ENCODE measurements around the gene ZKSCAN5. TPM values are rescaled to one million over a fixed set of nuclear protein-coding genes. Genes with fewer than 3 reads are reported as not detected.
"Not testable (repeated sequence)": the region's sequence is repeated elsewhere in the genome, so short reads cannot be mapped to it uniquely, and the experiment has no call there.

Gene ZKSCAN5
- total RNA-seq, 2 donors from 2014 or later: 11.5 to 13.3 TPM

GRCh38 chr7:99505324-99505662, 831 bp downstream of the ZKSCAN5 start:
- peaks cover 21 to 23% of the 10 kb centered on the region in 2 donors for H3K4me1 Mint-ChIP-seq (ENCODE audit: low read depth in 2 of 2)
- no peak for ATAC-seq
- no peak for DNase-seq (ENCODE audit: low spot score)
- H3K4me3 Mint-ChIP-seq: peak overlapping the region; percentile 91
- H3K27ac Mint-ChIP-seq: peak overlapping the region; percentile 84 to 94
- H3K9me3 Mint-ChIP-seq: no peaks in the 10 kb centered on the region
- no peaks in the 10 kb centered on the region for H3K27me3 Mint-ChIP-seq
- no peaks in the 10 kb centered on the region for H3K36me3 Mint-ChIP-seq

DNA sequence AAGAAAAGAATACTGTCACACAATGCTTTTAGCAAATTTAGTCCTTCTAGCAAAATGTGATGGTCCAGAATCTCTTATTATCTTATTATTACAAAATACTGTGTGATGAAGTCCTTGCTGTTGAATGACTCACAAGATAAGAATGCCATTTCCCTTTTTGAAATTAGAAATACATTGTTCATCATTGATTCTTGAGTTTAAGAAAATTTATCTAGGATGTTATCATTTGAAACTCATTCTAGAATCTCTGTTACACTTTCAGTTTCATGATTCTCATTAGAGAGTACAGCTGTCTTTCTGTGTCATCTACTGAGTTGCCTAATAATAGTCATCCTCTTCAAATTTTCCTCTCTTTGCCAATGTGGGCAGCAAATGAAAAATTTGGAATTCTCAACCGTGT, 9.6 kb downstream of the ZKSCAN5 start:
- H3K27ac Mint-ChIP-seq: peak overlapping the region; percentile 31
- H3K4me3 Mint-ChIP-seq: no peak overlapping the region
- ATAC-seq: no peak
- no peaks in the 10 kb centered on the region for H3K27me3 Mint-ChIP-seq
- H3K4me1 Mint-ChIP-seq (ENCODE audit: low read depth in 2 of 2): peaks cover 9 to 13% of the 10 kb centered on the region in 2 donors
- peaks cover 14% of the 10 kb centered on the region for H3K36me3 Mint-ChIP-seq
- no peaks in the 10 kb centered on the region for H3K9me3 Mint-ChIP-seq
- DNase-seq (ENCODE audit: low spot score): no peak

- no peak overlapping the region for H3K27ac Mint-ChIP-seq
- no peak overlapping the region for H3K4me3 Mint-ChIP-seq
- ATAC-seq (no peak), DNase-seq (ENCODE audit: low spot score) (no peak)
- H3K4me1 Mint-ChIP-seq (ENCODE audit: low read depth in 2 of 2): peaks cover 0 to 5% of the 10 kb centered on the region in 2 donors
- peaks cover 16% of the 10 kb centered on the region for H3K36me3 Mint-ChIP-seq
- H3K9me3 Mint-ChIP-seq: no peaks in the 10 kb centered on the region
- H3K27me3 Mint-ChIP-seq: no peaks in the 10 kb centered on the region
Observed at GRCh38 chr7:99521399-99521798, 16.9 kb downstream of the ZKSCAN5 start.

GRCh38 chr7:99525713-99526440, 21.4 kb downstream of the ZKSCAN5 start:
- Mint-ChIP-seq H3K9me3 (peaks cover 6% of the 10 kb centered on the region), H3K27ac (no peak overlapping the region), H3K36me3 (peaks cover 32% of the 10 kb centered on the region), H3K4me3 (no peak overlapping the region), H3K4me1 (ENCODE audit: low read depth in 2 of 2) (peaks cover 4 to 5% of the 10 kb centered on the region in 2 donors), H3K27me3 (no peaks in the 10 kb centered on the region)
- ATAC-seq (no peak), DNase-seq (ENCODE audit: low spot score) (no peak)

DNA sequence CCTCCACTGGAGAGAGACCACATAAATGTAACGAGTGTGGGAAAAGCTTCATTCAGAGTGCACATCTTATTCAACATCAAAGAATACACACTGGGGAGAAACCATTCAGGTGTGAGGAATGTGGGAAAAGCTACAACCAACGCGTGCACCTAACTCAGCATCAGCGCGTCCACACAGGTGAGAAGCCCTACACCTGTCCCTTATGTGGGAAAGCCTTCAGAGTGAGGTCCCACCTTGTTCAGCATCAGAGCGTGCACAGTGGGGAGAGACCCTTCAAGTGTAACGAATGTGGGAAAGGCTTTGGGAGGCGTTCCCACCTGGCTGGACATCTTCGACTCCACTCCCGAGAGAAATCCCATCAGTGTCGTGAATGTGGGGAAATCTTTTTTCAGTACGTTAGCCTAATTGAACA, 26.9 kb downstream of the ZKSCAN5 start:
- ATAC-seq (no peak), DNase-seq (ENCODE audit: low spot score) (no peak)
- H3K27ac Mint-ChIP-seq: no peak overlapping the region
- H3K36me3 Mint-ChIP-seq: peaks cover 50% of the 10 kb centered on the region
- no peaks in the 10 kb centered on the region for H3K27me3 Mint-ChIP-seq
- H3K9me3 Mint-ChIP-seq: peaks cover 21% of the 10 kb centered on the region
- peaks cover 0 to 4% of the 10 kb centered on the region in 2 donors for H3K4me1 Mint-ChIP-seq (ENCODE audit: low read depth in 2 of 2)
- no peak overlapping the region for H3K4me3 Mint-ChIP-seq

DNA sequence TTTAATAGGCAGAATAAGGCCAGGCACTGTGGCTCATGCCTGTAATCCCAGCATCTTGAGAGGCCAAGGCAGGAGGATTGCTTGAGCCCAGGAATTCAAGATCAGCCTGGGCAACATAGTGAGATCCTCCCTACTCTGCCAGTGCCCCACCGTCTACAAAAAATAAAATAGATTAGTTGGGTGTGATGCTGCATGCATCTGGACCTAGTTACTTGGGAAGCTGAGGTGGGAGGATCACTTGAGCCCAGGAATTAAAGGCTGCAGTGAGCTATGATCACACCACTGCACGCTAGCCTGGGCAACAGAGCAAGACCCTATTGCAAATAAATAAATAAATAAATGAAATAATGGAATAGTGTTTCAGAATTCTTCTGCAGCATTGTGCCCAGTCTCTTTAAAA, 31.2 kb downstream of the ZKSCAN5 start:
- H3K4me3 Mint-ChIP-seq: no peak overlapping the region
- no peak for ATAC-seq
- DNase-seq (ENCODE audit: low spot score): no peak
- H3K27me3 Mint-ChIP-seq: no peaks in the 10 kb centered on the region
- no peak overlapping the region for H3K27ac Mint-ChIP-seq
- peaks cover 42% of the 10 kb centered on the region for H3K36me3 Mint-ChIP-seq
- no peaks in the 10 kb centered on the region for H3K4me1 Mint-ChIP-seq (ENCODE audit: low read depth in 2 of 2)
- H3K9me3 Mint-ChIP-seq: peaks cover 19% of the 10 kb centered on the region

- no peak overlapping the region for H3K4me3 Mint-ChIP-seq
- no peaks in the 10 kb centered on the region for H3K27me3 Mint-ChIP-seq
- peaks cover 19% of the 10 kb centered on the region for H3K36me3 Mint-ChIP-seq
- H3K27ac Mint-ChIP-seq: no peak overlapping the region
- ATAC-seq (no peak), DNase-seq (ENCODE audit: low spot score) (no peak)
- H3K4me1 Mint-ChIP-seq (ENCODE audit: low read depth in 2 of 2): no peaks in the 10 kb centered on the region
- peaks cover 3% of the 10 kb centered on the region for H3K9me3 Mint-ChIP-seq
Observed at GRCh38 chr7:99539213-99539811, 34.9 kb downstream of the ZKSCAN5 start.

DNA sequence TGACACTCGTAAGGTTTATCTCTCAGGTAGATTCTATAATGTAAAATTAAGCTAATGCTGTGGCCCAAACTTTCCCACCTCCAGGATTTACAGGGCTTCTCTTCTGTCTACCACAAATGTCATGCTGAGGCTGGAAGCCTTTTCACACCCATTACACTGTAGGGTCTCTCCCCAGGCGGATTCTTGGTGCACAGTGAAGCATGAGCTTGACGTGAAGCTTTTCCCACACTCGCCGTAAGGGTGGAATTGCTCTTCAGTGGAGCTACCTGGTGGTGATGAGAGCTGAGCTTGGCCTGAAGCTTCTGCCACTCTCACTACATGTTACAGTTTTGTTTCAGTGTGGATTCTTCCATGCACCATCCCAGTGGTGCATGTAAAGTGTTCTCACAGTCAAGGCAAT, 36.1 kb downstream of the ZKSCAN5 start:
- H3K36me3 Mint-ChIP-seq: peaks cover 19% of the 10 kb centered on the region
- no peak overlapping the region for H3K27ac Mint-ChIP-seq
- peaks cover 3% of the 10 kb centered on the region for H3K9me3 Mint-ChIP-seq
- H3K4me1 Mint-ChIP-seq (ENCODE audit: low read depth in 2 of 2): no peaks in the 10 kb centered on the region
- H3K4me3 Mint-ChIP-seq: no peak overlapping the region
- no peak for ATAC-seq
- no peaks in the 10 kb centered on the region for H3K27me3 Mint-ChIP-seq
- no peak for DNase-seq (ENCODE audit: low spot score)

DNA sequence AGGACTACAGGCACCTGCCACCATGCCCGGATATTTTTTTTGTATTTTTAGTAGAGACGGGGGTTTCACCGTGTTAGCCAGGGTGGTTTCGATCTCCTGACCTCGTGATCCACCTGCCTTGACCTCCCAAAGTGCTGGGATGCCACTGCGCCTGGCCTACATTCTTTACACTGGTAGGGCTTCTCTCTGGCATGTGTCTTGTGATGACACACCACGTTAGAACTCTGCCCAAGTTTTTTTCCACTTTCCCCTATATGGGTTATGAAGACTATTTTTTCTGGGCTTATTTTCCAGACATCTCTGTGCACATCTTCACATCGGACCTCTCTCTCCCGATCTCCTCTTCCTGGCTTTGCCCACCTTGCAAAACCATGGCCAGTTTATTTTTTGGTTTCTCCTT, 36.8 kb downstream of the ZKSCAN5 start:
- H3K4me3 Mint-ChIP-seq: no peak overlapping the region
- peaks cover 3% of the 10 kb centered on the region for H3K9me3 Mint-ChIP-seq
- no peaks in the 10 kb centered on the region for H3K27me3 Mint-ChIP-seq
- ATAC-seq (no peak), DNase-seq (ENCODE audit: low spot score) (no peak)
- H3K4me1 Mint-ChIP-seq (ENCODE audit: low read depth in 2 of 2): no peaks in the 10 kb centered on the region
- H3K27ac Mint-ChIP-seq: no peak overlapping the region
- peaks cover 19% of the 10 kb centered on the region for H3K36me3 Mint-ChIP-seq

- Mint-ChIP-seq H3K4me3 (no peak overlapping the region), H3K27ac (no peak overlapping the region), H3K27me3 (no peaks in the 10 kb centered on the region), H3K4me1 (ENCODE audit: low read depth in 2 of 2) (no peaks in the 10 kb centered on the region), H3K36me3 (peaks cover 21% of the 10 kb centered on the region), H3K9me3 (peaks cover 3% of the 10 kb centered on the region)
- no peak for DNase-seq (ENCODE audit: low spot score)
- ATAC-seq: no peak
Observed at GRCh38 chr7:99543081-99543671, 38.7 kb downstream of the ZKSCAN5 start.

DNA sequence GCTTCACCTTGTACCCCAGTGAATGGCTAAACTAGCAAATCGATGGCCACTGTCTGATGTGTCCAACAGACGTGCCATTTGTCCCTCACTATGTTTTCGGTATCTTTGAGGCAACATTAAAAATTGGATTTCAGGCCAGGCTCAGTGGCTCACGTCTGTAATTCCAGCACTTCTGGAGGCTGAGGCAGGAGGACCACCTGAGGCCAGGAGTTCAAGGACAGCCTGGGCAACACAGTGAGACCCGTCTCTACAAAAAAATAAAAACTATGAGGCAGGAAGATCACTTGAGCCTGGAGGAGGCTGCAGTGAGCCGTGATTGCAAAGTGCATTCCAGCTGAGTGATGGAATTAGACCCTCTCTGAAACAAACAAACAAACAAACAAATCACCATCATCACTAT, 39.5 kb downstream of the ZKSCAN5 start:
- peaks cover 3% of the 10 kb centered on the region for H3K9me3 Mint-ChIP-seq
- H3K36me3 Mint-ChIP-seq: peaks cover 19% of the 10 kb centered on the region
- H3K4me3 Mint-ChIP-seq: no peak overlapping the region
- DNase-seq (ENCODE audit: low spot score): no peak
- H3K27me3 Mint-ChIP-seq: no peaks in the 10 kb centered on the region
- no peak for ATAC-seq
- H3K27ac Mint-ChIP-seq: no peak overlapping the region
- no peaks in the 10 kb centered on the region for H3K4me1 Mint-ChIP-seq (ENCODE audit: low read depth in 2 of 2)

DNA sequence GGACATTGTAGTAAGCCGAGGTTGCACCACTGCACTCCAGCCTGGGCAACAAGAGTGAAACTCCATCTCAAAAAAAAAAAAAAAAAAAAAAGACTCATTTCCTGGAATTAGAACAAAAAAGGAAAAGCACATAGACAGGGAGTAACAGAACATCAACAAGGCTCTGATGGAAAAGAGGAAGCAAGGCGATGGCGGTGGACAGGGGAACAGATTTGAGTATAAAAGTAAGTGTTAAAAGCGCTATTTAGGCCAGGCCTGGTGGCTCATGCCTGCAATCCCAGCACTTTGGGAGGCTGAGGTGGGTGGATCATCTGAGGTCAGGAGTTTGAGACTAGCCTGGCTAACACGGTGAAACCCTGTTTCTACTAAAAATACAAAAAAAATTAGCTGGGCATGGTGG, 40.8 kb downstream of the ZKSCAN5 start:
- H3K4me1 Mint-ChIP-seq (ENCODE audit: low read depth in 2 of 2); H3K27ac Mint-ChIP-seq; ATAC-seq; H3K4me3 Mint-ChIP-seq; DNase-seq (ENCODE audit: low spot score); H3K9me3 Mint-ChIP-seq; H3K27me3 Mint-ChIP-seq: not testable (repeated sequence)
- H3K36me3 Mint-ChIP-seq: peaks cover 17% of the 10 kb centered on the region

DNA sequence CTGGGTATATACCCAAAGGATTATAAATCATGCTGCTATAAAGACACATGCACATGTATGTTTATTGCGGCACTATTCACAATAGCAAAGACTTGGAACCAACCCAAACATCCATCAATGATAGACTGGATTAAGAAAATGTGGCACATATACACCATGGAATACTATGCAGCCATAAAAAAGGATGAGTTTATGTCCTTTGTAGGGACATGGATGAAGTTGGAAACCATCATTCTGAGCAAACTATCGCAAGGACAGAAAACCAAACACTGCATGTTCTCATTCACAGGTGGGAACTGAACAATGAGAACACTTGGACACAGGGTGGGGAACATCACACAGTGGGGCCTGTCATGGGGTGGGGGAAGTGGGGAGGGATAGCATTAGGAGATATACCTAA, 45.1 kb downstream of the ZKSCAN5 start:
- not testable (repeated sequence) for ATAC-seq; H3K27ac Mint-ChIP-seq; H3K27me3 Mint-ChIP-seq; H3K9me3 Mint-ChIP-seq; H3K4me3 Mint-ChIP-seq; DNase-seq (ENCODE audit: low spot score)
- H3K36me3 Mint-ChIP-seq: peaks cover 14% of the 10 kb centered on the region
- peaks cover 14 to 22% of the 10 kb centered on the region in 2 donors for H3K4me1 Mint-ChIP-seq (ENCODE audit: low read depth in 2 of 2)

- no peaks in the 10 kb centered on the region for H3K9me3 Mint-ChIP-seq
- H3K4me1 Mint-ChIP-seq (ENCODE audit: low read depth in 2 of 2): peaks cover 19 to 26% of the 10 kb centered on the region in 2 donors
- peak in 1 of 2 donors; percentile 11 for ATAC-seq
- H3K36me3 Mint-ChIP-seq: peaks cover 19% of the 10 kb centered on the region
- peak overlapping the region; percentile 92 for H3K27ac Mint-ChIP-seq
- no peak for DNase-seq (ENCODE audit: low spot score)
- H3K4me3 Mint-ChIP-seq: peak overlapping the region; percentile 95
- H3K27me3 Mint-ChIP-seq: no peaks in the 10 kb centered on the region
Observed at GRCh38 chr7:99551334-99551733, 46.9 kb downstream of the ZKSCAN5 start.

Measured in natural killer cell treated with Interleukin-12 subunit alpha and Interleukin-12 subunit beta and Interleukin-15 and Interleukin-18, amount 100 ng/mL, for 72 hours (primary cell).